ENCODE measurements around the gene BICDL1. TPM values are rescaled to one million over a fixed set of nuclear protein-coding genes. Genes with fewer than 3 reads are reported as not detected.

The BICDL1 gene
- total and polyA plus RNA-seq, 10 of the 15 experiments (the other 5 are each of a cell fraction or from before 2014, with no cell fraction given) = 0.72 to 12.3 (median 4.2) TPM

- peak; percentile 18; the same call in 1 of the 2 replicates for TF ChIP-seq ZBTB40 (IDR thresholded peaks at IDR 0.05; ENCODE audit: borderline replicate concordance)
- TF ChIP-seq BRCA1 (IDR thresholded peaks at IDR 0.05; ENCODE audit: low read depth, low read length) = no peak
- TF ChIP-seq IKZF1 (conservative IDR thresholded peaks at IDR 0.05) = peak; percentile 47
Observed at GRCh38 chr12:120110550-120111501, 121.8 kb downstream of the BICDL1 start (continued).

DNA sequence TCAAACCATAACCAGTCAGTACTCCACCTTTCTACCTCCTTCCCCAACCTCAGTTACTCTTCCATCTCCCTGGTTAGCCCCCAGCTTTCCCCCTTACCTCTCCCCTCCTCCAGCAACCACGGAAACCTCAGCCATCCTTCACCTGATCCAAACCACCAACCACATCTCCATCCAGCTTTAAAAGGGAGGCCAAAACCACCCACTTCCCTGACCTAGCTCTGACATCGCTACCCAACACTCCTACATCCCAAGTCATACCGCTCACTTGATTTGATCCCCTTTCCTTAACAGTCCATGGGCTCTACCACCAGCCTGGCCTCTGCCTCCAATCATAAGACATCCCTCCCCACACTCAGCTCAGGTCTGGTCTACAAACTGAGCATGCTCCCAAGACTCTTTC, 126.0 kb downstream of the BICDL1 start:
- no peaks in the 10 kb centered on the region for H3K9me3 ChIP-seq (replicated peaks; ENCODE audit: control insufficient read depth, insufficient read depth, low read length)
- H3K9ac ChIP-seq (ENCODE audit: control insufficient read depth, insufficient read depth, low read length) = peak overlapping the region; percentile 95
- H3K4me1 ChIP-seq (ENCODE audit: control insufficient read depth, insufficient read depth, low read length) = peaks cover 56% of the 10 kb centered on the region
- POLR2A ChIA-PET = interaction anchor here (1.0 to 10.4 kb wide), 5 partner anchors 8 to 86 kb away, joined by 3 to 141 read pairs (median 5); partner anchors contain the start of gene RPLP0
- DNase-seq (ENCODE audit: low read depth, low spot score) (no peak), ATAC-seq (no peak), FAIRE-seq (no peak)
- peaks cover 0 to 16% of the 10 kb centered on the region in 2 experiments; a peak in 2 of 4 replicates for H3K36me3 ChIP-seq (ENCODE audit: control insufficient read depth in 2 of 2, insufficient read depth in 2 of 2, low read length in 1 of 2)
- in situ Hi-C loops (cut with MboI) (no loop called here), intact Hi-C loops (cut with micrococcal nuclease; ENCODE audit: unreplicated experiment) (loop anchor here (10.0 kb wide), 1 partner anchor 150 kb away; the partner anchor contains the start of gene PXN)
- WGBS (ENCODE audit: insufficient coverage, insufficient replicate concordance, low lambda C conversion rate, missing lambda C conversion rate) = 66% methylated on average over 3 of the region's 3 CpGs
- BruUV-seq (replicated peaks) = no TSS peak
- H4K20me1 ChIP-seq (ENCODE audit: control insufficient read depth, insufficient read depth) = peaks cover 12% of the 10 kb centered on the region
- H3K4me3 ChIP-seq = peak overlapping the region; percentile 98
- SMC1A ChIA-PET (ENCODE audit: uncharacterized antibody, unreplicated experiment) = interaction anchor here (0.6 to 9.8 kb wide), 6 partner anchors 8 to 86 kb away, joined by 3 to 142 read pairs (median 4); partner anchors contain the start of gene RPLP0
- peak overlapping the region; percentile 44; the same call in 1 of the 2 replicates for H3K27ac ChIP-seq (ENCODE audit: control insufficient read depth, insufficient read depth)
- H3K27me3 ChIP-seq (replicated peaks in 1 of 2; ENCODE audit: control insufficient read depth in 2 of 2, insufficient read depth in 2 of 2, low read length in 1 of 2) = no peaks in the 10 kb centered on the region
- H3K4me2 ChIP-seq (ENCODE audit: control insufficient read depth, insufficient read depth) = peak overlapping the region; percentile 99
- 0 out of 2 replicates have a peak, but pooled peaks have one; percentile 20 for TF ChIP-seq NBN (IDR thresholded peaks at IDR 0.05)
- TF ChIP-seq MTA3 (IDR thresholded peaks at IDR 0.05; ENCODE audit: borderline replicate concordance, low read length) = 0 out of 2 replicates have a peak, but pooled peaks have one; percentile 31
- 0 out of 2 replicates have a peak, but pooled peaks have one; percentile 13 for TF ChIP-seq IKZF1 (conservative IDR thresholded peaks at IDR 0.05)
- TF ChIP-seq POLR2AphosphoS5 (IDR thresholded peaks at IDR 0.05; ENCODE audit: low read length) = peak; percentile 26; the same call in 1 of the 2 replicates
- TF ChIP-seq POLR2A (IDR thresholded peaks at IDR 0.05; ENCODE audit: low read depth, low read length) = peak; percentile 41; the same call in 1 of the 2 replicates
- TF ChIP-seq IKZF2 (IDR thresholded peaks at IDR 0.05) = peak; percentile 45 to 60; a peak in 2 of 4 replicates
- TF ChIP-seq RUNX3 (IDR thresholded peaks at IDR 0.05; ENCODE audit: low read length) = peak; percentile 83
- TF ChIP-seq CREM (IDR thresholded peaks at IDR 0.05; ENCODE audit: low read depth) = no peak
- TF ChIP-seq HDGF (IDR thresholded peaks at IDR 0.05) = 0 out of 2 replicates have a peak, but pooled peaks have one; percentile 19
- TF ChIP-seq, protein P1, sequence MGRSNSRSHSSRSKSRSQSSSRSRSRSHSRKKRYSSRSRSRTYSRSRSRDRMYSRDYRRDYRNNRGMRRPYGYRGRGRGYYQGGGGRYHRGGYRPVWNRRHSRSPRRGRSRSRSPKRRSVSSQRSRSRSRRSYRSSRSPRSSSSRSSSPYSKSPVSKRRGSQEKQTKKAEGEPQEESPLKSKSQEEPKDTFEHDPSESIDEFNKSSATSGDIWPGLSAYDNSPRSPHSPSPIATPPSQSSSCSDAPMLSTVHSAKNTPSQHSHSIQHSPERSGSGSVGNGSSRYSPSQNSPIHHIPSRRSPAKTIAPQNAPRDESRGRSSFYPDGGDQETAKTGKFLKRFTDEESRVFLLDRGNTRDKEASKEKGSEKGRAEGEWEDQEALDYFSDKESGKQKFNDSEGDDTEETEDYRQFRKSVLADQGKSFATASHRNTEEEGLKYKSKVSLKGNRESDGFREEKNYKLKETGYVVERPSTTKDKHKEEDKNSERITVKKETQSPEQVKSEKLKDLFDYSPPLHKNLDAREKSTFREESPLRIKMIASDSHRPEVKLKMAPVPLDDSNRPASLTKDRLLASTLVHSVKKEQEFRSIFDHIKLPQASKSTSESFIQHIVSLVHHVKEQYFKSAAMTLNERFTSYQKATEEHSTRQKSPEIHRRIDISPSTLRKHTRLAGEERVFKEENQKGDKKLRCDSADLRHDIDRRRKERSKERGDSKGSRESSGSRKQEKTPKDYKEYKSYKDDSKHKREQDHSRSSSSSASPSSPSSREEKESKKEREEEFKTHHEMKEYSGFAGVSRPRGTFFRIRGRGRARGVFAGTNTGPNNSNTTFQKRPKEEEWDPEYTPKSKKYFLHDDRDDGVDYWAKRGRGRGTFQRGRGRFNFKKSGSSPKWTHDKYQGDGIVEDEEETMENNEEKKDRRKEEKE (IDR thresholded peaks at IDR 0.05) = no peak
- no peak overlapping the region for H2AFZ ChIP-seq (ENCODE audit: control insufficient read depth, low read depth, low read length)
- peaks cover 83% of the 10 kb centered on the region for H3K79me2 ChIP-seq (ENCODE audit: control insufficient read depth, insufficient read depth, low read length)
- CTCF ChIA-PET = interaction anchor here (1.0 to 1.4 kb wide), 4 partner anchors 11 to 125 kb away, joined by 3 to 5 read pairs (median 3); partner anchors contain the start of gene RPLP0
- RAD21 ChIA-PET (ENCODE audit: unreplicated experiment) = interaction anchor here (0.7 to 9.6 kb wide), 7 partner anchors 17 to 150 kb away, joined by 3 to 118 read pairs (median 5); partner anchors contain the start of genes PXN and RPLP0
